GM18511 (cell line): ENCODE data around the gene GMPPA.

ENCODE experiments used
- ATAC-seq: cut with Tn5 transposase; IDR thresholded peaks from one replicate; pipeline ENCODE4 v1.9.1; 2021; ENCODE audit warnings: mild to moderate bottlenecking, moderate library complexity; ENCODE audit not compliant: unreplicated experiment

Gene GMPPA

DNA sequence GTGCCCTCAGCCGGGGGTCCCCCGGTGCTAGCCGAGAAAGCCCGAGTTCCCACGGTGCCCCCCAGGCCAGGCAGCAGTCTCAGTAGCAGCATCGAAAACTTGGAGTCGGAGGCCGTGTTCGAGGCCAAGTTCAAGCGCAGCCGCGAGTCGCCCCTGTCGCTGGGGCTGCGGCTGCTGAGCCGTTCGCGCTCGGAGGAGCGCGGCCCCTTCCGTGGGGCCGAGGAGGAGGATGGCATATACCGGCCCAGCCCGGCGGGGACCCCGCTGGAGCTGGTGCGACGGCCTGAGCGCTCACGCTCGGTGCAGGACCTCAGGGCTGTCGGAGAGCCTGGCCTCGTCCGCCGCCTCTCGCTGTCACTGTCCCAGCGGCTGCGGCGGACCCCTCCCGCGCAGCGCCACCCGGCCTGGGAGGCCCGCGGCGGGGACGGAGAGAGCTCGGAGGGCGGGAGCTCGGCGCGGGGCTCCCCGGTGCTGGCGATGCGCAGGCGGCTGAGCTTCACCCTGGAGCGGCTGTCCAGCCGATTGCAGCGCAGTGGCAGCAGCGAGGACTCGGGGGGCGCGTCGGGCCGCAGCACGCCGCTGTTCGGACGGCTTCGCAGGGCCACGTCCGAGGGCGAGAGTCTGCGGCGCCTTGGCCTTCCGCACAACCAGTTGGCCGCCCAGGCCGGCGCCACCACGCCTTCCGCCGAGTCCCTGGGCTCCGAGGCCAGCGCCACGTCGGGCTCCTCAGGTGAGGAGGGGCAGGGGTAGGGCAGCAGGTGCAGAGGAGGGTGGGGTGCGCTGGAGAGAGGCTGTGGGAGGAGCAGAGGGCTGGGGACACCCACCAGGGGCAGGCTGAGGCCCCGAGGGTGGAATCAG is 14.1 kb upstream of the GMPPA start:
- ATAC-seq: no peak

DNA sequence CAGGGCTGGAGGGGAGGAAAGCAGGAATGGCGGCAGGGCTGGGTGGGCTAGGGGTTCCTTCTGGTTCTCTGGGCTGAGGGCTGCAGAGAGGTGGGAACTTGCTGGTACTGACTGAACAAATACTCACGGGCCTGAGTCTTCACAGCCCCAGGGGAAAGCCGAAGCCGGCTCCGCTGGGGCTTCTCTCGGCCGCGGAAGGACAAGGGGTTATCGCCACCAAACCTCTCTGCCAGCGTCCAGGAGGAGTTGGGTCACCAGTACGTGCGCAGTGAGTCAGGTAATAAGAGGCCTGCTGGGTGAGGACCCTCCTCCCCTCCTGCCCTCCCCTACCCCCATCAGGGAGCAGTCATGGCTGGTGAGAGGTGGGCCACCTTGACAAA is 13.5 kb upstream of the GMPPA start:
- no peak for ATAC-seq

DNA sequence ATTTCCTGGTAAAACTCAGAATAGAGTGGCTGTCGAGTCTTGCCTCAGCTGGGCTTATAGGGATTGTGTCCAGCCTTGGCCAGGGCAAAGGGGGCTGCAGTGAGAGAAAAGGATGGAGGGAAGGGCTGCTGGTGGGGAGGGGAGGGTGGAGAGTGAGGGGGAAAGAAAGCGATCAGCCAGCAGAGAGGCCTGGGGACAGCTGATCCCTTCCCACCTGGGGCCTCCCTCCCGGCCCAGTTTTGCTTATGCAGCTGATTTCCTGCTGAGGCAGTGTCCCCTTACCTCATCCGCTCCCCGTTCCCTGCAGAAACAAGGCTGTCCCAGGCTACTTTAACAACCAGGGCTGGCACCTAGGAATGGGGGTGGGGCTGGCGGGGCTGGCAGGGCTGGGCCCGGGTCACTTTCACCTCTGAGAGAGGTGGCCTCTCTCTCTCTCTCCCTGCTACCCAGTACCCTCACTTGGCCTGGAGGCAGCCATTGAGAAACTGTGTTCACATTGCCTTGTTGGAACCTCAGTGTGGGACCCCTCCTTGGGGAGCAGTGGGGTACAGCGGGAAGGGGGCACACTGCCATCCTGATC is 12.2 kb upstream of the GMPPA start:
- no peak for ATAC-seq

DNA sequence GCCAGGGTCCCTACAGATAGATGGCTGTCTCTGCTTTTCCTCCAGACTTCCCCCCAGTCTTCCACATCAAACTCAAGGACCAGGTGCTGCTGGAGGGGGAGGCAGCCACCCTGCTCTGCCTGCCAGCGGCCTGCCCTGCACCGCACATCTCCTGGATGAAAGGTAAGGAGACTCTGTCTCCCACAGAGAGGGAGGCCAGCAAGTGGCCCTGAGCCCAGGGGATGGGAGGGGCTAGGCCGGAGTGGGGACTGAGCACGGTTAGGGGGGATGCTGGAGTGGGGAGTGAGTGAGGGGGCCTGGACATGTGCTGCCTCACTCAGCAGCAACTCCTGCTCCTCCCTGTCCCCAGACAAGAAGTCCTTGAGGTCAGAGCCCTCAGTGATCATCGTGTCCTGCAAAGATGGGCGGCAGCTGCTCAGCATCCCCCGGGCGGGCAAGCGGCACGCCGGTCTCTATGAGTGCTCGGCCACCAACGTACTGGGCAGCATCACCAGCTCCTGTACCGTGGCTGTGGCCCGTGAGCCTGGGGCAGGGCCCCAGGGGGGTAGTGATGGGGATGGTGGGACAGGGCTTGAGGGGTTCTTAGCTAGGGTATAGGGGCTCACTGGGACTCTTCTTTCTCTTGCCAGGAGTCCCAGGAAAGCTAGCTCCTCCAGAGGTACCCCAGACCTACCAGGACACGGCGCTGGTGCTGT is 10.4 kb upstream of the GMPPA start:
- no peak for ATAC-seq

DNA sequence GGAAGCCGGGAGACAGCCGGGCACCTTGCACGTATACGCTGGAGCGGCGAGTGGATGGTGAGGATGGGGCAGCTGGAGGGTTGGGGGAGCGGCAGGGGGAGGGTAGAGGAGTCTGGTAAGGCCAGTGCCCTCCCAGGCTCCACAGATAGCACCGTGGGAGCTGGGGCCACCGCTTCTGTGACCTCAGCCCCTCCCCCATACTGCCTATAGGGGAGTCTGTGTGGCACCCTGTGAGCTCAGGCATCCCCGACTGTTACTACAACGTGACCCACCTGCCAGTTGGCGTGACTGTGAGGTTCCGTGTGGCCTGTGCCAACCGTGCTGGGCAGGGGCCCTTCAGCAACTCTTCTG is 9.9 kb upstream of the GMPPA start:
- no peak for ATAC-seq

DNA sequence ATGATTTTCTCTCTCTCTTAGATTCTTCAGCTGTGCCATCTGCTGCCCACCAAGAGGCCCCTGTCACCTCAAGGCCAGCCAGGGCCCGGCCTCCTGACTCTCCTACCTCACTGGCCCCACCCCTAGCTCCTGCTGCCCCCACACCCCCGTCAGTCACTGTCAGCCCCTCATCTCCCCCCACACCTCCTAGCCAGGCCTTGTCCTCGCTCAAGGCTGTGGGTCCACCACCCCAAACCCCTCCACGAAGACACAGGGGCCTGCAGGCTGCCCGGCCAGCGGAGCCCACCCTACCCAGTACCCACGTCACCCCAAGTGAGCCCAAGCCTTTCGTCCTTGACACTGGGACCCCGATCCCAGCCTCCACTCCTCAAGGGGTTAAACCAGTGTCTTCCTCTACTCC is 9.4 kb upstream of the GMPPA start:
- no peak for ATAC-seq

DNA sequence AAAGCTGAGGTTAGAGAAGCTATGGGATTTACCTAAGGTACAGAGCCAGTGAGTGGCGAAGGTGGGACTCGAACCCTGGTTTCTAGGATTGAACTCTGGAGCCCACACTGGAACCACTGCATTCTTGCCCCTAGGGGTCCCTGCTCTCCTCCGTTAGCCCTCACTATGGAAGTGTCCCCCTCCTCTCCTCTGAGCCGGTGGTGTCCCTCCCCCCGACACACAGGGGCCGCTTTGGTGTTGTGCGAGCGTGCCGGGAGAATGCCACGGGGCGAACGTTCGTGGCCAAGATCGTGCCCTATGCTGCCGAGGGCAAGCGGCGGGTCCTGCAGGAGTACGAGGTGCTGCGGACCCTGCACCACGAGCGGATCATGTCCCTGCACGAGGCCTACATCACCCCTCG is 8.5 kb upstream of the GMPPA start:
- no peak for ATAC-seq

DNA sequence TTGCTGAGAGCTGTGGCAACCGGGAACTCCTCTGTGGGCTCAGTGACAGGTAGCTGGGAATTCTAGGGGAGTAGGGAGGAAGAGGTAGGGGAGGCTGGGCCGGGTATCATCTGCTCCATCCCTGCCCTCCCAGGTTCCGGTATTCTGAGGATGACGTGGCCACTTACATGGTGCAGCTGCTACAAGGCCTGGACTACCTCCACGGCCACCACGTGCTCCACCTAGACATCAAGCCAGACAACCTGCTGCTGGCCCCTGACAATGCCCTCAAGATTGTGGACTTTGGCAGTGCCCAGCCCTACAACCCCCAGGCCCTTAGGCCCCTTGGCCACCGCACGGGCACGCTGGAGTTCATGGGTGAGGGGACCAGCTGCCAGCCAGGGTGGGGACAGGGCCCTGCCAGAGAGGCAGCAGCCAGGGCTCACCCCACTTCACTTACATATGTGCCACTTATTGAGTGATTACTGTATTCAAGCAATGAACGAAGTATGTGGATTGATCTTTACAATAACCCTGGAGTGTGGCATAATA is 8.0 kb upstream of the GMPPA start:
- ATAC-seq: no peak

DNA sequence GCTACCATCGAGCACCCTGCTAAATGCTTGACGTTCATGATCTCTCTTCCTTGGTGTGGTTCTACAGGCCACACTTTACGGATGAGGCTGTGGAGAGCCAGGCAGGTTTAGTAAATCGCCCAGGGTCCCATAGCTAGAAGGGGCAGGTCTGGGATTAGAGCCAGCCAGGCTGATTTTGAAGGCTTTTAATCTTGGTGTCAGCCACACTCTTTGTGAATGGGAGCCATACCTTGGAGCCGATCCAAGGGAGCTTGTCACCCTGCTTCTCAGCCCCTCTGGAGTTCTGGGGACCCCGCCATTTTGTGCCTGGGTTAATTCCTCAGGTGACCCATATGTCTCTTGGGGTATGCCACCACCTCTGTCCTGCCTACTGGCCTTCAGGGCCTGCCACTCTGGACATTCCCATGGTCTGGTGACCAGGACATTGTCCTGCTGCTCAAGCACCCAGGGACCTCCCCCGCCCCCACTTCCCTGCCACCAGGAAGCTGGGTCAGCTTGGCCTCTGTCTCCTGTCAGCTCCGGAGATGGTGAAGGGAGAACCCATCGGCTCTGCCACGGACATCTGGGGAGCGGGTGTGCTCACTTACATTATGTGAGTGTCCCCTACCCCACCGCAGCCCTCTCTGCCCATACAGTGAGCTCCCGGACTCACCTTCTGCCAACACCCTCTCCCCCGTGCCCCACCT is 7.3 kb upstream of the GMPPA start:
- ATAC-seq: no peak

DNA sequence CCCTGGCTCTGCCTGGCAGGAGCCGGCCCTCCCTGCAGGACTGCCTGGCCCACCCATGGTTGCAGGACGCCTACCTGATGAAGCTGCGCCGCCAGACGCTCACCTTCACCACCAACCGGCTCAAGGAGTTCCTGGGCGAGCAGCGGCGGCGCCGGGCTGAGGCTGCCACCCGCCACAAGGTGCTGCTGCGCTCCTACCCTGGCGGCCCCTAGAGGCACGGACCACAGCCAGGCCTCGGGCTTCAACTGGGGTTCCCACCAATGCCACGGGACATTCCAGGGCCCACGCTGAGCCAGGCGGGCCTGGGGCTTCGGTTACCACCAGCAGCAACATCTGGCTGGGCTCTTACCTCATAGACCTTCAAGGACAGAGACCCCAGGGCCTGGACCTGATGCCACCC is 6.1 kb upstream of the GMPPA start:
- no peak for ATAC-seq

DNA sequence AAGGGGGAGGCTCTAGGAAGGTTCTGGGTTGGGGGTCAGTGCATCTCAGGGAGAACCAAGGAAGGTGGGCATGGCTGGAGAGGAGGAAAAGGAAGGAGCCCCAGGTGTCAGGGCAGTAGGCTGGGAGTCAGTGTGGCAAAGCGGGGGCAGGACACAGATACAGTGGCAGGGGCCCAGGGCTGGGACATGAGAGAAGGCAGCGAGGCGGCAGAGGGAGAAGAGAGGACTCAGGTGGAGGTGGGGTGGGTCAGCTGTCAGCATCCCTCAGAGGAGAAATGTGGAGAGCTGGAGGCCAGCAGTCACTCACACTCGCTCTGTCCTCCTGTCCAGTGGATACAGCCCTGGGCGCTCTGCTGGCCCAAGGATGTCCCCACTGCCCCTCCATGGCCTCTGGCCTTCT is 5.6 kb upstream of the GMPPA start:
- no peak for ATAC-seq

DNA sequence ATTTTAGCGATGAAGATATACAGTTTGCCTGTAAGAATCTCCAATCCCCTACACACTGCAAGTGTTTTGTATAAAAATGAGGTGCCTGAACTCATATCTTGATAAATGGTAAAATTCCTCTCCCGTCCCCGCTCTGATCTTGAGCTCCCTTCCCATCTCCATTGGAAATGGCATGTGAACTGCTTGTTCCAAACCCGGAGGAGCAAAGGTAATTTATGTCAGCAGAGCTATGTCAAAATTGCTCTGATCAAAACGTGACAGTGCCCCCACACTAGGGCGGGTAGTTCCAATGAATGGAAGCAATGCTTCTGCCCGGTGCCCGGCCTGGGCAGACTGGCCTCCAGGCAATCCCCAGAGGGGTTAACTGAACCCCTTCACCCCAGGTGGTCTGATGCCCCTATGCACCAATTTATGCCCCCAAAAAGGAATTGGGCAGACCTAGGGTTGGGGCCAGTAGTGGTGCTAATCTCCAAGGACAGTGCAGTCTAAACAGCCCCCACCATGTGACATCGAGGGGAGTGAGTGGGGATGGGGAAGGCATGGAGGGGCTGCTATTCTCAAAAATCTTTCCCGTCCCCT is 3.6 kb upstream of the GMPPA start:
- no peak for ATAC-seq

DNA sequence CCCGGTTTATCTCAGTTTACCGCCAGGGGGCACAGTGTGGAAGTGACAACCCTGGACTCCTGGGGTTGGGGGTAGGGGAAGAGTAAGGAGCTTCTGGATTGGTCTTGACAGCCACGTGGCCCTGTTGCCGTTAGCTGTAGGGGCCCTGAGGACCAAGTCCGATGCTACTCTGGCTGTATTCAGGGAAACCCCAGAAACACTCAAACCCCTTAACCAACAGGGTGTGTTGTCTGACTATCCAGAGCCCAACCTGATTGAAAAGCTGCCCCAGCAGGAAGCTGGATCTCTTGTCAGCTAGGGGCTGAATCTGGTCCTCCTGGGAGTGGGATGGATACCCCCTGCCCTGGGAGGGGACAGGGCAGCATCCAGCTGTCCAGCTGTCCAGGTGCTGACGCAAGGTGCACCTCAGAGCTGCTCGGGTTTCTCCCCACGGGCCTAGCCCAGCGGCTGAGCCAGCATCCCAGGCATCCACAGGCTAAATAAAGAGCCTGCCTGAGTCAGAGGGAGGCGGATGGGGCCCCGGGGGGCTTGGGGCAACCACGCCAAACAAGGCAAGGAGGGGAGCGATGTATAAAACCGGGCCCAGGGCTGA is 3.1 kb upstream of the GMPPA start:
- no peak for ATAC-seq

DNA sequence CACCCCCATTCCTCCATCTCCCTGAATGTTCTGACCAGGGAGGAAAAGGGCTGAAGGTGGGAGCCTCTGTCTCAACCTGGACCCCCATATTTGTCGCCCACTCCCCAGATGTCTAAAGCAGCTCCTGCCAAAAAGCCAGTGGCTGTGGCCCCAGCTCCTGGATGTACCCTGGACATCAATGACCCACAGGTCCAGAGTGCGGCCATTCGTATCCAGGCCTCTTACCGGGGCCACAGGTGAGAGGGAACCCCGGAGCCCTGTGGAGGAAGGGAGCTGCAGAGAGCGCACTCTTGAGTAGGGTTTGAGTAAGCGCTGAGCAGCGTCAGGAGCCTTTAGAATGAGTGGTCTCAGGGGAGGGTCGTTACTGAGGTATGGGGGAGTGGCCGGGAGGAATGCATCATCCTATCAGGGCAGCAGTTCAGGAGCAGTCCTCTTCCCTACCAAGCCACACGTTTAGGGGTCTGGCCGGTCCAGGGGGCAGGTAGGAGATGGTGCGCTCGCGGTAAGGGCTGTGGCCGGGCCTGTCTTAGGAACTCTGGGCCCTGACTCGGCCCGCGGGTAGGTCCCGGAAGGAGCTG is 2.4 kb upstream of the GMPPA start:
- no peak for ATAC-seq

DNA sequence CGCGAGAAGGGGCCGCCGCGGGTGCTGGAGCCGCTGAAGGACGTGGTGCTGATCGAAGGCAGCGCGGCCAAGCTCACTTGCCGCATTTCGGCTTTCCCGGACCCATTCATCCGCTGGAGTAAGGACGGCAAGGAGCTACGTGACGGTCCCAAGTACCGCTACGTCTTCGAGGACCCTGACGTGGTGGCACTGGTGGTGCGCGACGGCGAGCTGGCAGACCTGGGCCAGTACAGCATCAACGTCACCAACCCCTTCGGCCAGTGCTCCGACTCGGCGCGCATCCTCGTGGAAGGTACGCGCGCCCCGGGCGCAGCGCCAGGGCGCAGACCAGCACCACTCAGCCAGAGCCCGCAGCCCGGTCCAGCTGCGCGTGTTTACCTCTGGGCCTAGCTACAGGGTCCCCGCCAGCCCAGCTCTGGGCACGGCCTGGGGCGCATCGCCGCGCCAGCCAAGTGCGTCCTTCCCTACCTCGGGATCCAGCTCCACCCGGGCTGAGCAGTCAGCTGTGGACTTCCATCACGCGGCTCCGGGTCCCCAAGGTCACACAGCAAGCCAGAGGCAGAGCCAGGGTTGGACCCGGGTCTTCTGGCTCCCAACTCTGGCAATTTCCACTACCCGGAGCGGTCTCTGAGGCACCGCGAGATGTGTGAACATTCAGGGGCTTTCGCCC is 1.7 kb upstream of the GMPPA start:
- no peak for ATAC-seq

DNA sequence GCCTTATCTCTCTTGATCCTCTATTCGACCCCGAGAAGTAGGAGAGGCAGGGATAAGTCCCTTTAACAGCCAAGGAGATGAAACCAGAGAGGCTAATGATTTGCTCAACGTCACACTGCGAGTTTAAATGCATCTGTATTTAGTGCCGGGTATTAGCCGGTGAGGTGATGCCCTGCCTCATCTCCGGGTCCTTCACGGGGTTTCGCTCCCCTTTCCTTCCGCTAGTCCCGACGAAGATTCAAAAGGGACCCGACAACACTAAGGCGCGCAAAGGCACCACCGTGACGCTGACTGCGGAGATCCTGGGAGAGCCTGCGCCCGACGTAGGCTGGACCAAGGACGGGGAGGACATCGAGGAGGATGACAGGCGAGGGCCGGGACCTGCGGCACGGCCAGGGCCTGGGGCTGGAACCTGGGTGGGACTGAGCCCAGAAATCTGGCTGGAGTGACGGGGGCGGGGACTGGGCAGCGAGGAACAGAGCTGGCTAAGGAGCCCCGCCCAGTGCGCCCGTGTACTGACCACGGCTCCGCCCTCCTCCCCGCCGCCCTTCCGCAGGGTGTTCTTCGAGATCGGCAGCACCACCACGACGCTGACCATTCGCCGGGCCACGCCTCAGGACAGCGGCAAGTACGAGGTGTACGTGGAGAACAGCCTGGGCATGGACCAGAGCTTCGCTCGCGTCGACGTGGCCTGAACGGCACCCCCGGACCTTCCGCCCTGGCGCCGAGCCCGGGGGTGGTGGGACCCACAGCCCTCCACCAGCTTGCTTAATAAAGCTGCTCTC is 1.0 kb upstream of the GMPPA start:
- ATAC-seq: peak; percentile 32

DNA sequence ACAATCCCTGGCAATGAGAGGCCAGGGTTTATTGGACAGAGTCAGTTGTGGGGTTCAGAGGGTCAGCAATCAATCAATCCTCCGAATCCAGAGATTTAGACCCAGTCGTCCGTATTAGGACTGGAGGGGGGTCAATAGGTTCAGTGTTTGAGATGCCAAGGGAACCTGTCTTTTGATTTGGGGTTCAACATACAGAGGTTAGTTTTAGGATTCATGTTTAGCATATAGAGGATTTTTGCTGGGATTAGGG is 292 bp downstream of the GMPPA start:
- no peak for ATAC-seq

DNA sequence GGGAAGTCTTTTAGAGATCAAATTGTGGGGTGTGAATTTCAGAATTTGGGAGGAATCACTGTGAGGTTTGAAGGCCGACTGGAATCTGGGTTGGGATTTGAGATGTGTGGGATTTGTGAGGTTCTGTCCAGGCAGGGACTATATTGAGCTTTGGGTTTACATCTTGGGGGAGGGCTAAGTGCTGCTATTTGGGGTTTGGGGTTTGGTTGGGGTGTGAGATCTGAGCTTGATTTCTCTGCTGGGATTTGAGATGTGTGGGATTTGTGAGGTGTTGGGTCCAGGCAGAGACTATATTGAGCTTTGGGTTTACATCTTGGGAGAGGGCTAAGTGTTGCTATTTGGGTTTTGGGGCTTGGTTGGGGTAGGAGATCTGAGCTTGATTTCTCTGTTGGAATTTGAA is 864 bp downstream of the GMPPA start:
- ATAC-seq: no peak

DNA sequence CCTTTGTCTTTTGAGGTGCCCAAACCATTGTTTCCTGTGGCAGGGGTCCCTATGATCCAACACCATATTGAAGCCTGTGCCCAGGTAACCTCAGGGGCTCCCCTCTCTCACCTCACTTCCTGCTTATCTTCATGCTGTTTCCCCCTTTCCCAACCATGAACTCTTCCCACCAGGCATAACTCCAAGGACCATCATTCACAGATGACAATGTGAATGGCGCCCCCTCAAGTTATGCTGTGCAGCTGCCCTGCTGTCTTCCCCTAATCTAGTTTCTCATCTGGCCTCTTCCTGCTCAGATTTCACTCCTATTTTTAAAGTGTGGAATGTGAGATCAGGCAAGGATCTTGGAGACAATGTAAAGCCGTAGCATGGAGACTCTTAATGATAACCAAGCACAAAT is 1.4 kb downstream of the GMPPA start:
- ATAC-seq: no peak
